CD4-positive, alpha-beta T cell treated with Interleukin-17A for 4 hours (primary cell): ENCODE measurements around the gene COL19A1.
"Not testable (repeated sequence)": the region's sequence is repeated elsewhere in the genome, so short reads cannot be mapped to it uniquely, and the experiment has no call there.

Experiments used
- DNase-seq: peaks from one replicate; pipeline ENCODE4 v3.0.0-alpha.2; 2020; ENCODE audit warnings: mixed read lengths

COL19A1 gene

DNA sequence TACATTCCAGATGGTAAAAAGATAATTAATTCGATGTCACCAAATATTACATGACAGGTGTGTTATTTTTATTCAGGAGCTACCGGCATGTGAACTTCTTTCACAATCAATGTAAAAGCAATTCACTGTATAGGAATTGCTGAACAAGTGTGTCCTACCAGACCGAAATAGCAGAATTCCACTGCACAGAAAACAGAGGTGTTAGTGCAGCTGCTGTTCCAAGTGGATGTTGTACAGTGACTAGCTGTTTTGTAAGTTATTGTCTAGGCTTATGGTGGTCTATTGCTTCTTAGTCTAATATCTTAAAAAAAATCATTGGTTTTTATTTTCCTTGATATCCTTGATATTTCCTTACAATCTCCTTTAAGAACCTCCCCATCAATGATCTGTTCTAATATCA lies 107.4 kb downstream of the COL19A1 start:
- DNase-seq, result no peak

- DNase-seq, result no peak
Measured at GRCh38 chr6:69974193-69974592, 107.8 kb downstream of the COL19A1 start.

DNA sequence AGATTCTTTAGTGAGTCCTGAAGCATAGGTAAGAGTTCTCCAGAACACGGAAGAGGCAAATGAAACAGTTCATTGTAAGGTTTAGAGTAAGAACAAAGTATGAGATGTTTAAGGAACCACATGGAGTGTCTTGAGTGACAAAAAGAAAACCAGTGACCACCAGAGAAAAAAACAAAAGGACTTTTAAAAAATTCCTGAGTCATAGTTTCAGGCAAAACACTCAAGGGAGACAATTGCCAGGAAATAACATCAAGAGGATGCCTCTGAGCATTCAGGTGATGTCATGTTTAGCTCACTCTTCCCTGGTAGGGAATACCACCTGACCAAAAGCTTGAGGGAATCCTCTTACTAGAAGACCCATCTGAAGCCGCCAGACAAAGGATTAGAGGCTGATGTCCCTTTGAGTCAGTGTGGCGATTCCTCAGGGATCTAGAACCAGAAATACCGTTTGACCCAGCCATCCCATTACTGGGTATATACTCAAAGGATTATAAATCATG lies 110.3 kb downstream of the COL19A1 start:
- DNase-seq, result no peak

DNA sequence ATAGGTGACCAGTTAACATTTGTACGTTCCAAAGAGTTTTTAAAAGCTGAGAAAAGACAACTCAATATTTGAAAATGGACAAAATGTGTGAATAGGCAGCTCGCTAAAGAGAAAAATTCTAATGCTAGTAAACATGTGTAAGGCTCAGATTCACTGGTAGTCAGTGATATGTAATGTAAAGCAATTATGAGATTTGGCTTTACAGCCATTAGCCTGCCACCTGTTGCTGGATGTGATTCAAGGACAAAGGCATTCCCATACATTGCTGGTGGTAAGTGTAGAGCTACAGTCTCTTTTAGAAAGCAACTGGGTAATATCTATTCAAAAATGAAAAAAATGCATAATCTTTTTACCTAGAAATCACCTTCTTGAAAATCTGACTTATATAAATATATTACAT lies 114.3 kb downstream of the COL19A1 start:
- DNase-seq, result no peak

GRCh38 chr6:69984506-69984905 lies 118.2 kb downstream of the COL19A1 start:
- DNase-seq, result no peak

DNA sequence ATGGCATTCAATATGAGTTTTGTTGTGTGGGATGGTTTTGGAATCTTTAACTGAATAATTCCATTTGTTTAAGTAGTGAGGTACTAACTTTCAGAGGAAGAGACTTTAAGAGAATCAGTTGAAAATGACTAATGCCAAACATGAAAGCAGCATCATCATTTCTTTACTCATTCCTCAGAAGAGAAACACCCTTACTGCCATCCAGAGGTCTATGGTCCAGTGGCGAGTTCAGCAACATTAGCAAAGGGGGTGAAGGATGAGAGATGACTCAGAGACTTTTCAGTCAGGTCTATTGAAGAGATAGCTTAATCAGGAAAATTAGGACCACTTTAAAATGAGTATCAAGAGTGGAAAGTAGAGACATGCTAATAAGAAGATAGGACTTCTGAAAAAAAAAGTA lies 118.8 kb downstream of the COL19A1 start:
- DNase-seq, result no peak

DNA sequence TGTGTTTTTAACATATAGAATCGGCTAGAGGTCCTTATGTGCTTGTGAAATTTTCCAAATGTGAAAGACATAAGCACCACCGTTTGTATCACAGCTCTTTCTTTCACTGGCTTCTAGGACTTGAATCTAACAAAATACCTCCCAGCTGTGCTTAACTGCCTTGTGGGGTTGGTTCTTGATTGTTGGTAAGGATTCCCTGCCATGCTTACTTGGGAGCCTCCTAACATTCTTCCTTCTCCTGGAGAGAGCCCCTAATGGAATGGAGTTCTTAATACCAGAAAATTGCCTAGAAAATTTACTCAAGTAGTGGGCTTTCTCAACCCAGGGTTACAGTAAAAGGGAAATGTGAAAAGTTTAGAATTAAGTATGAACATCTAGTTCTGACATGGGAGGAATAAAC lies 121.2 kb downstream of the COL19A1 start:
- DNase-seq, result no peak

DNA sequence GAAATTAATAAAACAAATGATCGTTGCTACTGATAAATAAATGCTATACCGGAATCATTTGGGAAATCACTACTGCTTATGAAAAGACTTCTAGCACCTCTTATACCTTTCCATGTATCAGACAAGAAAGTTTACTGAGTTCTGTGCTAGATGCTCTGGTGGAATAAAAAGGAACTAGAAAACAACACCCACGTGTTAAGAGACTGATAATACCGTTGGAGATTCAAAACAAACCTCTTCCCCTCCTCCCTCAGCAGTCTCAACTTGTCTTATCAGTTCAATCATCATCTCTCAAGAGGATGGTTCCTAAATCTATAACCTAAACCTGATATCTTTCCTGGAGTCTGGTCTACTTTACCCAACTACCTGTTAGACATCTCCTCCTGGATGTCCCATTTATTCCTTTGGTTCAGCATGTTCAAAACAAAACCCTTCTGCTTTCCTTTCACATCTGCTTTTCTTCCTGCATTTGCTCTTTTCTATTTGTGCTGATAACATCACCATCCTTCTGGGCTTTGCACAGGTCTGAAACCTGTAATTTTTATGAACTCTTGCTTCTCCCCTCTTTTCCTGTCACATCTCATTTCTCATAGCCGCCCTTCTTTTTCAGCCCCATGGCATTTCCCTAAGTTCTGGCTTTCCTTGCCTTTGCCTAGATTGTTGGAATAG lies 122.2 kb downstream of the COL19A1 start:
- no peak for DNase-seq

DNA sequence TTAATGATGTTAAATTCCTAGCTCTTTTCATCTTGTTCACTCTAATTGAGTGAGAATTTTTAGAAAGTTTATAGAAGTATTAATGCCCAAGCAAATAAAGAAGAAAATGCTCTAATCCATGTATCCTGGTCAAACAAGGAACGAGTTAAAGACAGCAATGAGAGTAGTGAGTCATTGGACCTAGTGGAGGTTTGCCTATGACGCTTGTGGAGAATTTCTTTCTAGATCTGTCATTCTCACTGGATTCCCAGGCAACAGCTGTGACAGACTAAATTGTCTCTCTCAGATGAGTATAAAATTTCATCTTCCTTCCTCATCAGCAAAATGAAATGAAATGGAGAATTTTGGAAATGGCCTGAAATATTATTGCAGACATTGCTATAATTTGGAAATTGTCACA lies 127.9 kb downstream of the COL19A1 start:
- no peak for DNase-seq

DNA sequence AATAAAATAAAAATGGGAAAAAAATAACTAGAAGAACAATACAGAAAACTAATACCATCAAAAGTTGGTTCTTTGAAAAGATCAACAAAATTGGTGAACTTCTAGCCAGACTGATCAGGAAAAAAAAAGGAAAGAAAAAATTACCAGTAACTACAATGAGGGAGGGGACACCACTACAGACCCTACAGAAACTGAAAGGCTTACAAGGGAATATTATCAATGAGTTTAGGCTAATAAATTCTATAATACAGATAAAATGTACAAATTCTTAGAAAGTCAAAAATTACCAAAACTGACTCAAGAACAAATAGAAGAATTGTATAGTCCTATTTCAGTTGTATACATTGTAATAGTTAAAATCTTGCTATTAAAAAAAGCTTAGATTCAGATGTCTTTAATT lies 141.8 kb downstream of the COL19A1 start:
- no peak for DNase-seq

DNA sequence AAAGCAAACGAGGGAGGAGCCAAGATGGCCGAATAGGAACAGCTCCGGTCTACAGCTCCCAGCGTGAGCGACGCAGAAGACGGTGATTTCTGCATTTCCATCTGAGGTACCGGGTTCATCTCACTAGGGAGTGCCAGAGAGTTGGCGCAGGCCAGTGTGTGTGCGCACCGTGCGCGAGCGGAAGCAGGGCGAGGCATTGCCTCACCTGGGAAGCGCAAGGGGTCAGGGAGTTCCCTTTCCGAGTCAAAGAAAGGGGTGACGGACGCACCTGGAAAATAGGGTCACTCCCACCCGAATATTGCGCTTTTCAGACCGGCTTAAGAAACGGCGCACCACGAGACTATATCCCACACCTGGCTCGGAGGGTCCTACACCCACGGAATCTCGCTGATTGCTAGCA lies 144.0 kb downstream of the COL19A1 start:
- DNase-seq, result not testable (repeated sequence)

DNA sequence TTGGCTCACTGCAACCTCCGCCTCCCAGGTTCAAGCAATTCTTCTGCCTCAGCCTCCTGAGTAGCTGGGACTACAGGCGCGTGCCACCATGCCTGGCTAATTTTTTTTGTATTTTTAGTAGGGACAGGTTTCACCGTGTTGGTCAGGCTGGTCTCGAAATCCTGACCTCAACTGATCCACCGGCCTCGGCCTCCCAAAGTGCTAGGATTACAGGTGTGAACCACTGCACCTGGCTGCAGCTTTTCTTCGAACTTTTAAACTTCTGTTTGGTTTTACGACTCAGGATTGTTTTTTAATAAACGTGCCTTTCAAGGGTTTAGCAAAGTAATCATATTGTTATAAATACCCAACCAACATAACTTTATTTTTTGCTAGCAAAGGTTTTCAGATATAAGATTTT lies 156.8 kb downstream of the COL19A1 start:
- not testable (repeated sequence) for DNase-seq

DNA sequence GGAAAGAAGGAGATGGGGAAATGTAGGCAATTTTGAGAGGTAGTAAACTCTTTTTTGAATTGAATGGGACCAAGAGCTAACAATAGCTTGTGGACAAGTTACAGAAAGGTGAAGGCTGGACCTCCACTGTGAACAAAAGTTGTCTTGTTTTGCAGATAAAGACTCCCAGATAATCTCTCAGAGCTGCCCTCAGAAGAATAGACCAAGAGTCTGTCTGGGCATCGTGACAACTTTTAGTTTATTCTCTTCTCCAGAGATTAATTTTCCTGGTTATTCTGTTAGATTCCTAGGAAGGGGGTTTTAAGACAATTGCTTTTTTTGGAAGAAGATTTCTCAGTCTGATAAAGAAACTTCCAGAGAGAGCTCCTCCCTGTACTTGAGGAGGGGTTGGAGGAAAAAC lies 161.9 kb downstream of the COL19A1 start:
- DNase-seq, result no peak

GRCh38 chr6:70028926-70029325 lies 162.6 kb downstream of the COL19A1 start:
- no peak for DNase-seq

DNA sequence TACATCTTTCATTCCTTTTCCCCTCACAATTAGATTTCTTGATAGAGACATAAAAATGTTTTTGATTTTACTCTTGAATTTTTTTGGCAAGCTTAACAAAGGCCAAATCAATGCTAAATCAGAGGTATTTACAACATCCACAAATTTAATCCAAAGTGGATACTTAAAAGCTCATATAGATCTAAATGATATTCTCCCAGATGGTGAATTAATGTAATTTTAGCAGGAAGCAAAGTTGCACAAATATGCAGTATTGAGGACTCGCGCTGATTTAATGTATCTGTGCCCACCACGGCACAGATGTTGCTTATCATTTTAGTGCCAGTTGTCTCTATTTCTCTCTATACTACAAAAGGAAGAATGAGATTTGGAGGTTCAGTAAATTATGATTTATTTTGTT lies 167.4 kb downstream of the COL19A1 start:
- no peak for DNase-seq

GRCh38 chr6:70037445-70037844 lies 171.1 kb downstream of the COL19A1 start:
- no peak for DNase-seq

- no peak for DNase-seq
Measured at GRCh38 chr6:70040766-70041165, 174.4 kb downstream of the COL19A1 start.

GRCh38 chr6:70041411-70041810 lies 175.1 kb downstream of the COL19A1 start:
- DNase-seq, result no peak

- DNase-seq, result no peak
Measured at GRCh38 chr6:70045413-70045812, 179.1 kb downstream of the COL19A1 start.

DNA sequence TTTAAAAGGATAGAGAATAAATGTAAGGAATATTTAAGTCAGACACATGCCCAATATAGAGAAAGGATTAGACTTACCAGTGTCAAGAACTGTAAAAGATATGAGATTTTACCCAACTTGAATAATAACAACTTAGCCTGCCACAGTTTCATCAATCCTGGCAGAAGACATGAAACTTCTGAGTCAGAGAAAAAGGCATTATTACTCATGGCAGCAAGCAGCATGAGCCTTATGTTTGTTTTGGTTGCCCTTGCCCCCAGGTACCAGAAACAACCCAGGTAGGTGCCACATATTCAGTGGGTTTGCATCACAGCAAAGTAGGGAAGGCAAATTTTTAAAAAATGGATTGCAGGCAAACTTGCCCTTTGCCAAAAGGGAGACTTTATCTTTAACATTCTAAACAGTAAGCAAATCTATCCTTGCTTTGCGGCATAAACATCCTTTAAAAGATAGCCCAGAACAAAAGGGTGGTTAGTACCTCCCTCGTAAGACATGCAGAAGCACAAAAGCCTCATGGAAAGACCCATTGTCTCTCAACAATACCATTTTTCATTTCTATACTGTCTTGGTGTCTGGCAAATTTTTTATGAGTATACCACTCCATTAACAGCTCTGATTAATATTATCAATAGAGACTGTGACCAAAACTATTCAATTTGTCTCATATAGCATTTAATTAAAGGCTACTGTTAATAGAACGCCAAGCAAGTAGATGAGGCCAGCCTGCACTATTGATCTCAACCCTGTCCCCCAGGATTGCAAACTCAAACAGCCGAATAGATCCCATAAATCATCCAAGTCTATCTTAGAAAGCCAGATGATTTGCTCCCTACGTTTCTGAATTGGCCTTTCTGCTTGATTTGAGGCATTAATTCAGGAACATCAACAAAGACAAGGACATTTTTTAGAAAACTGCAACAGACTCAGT lies 185.1 kb downstream of the COL19A1 start:
- DNase-seq, result no peak

GRCh38 chr6:70059039-70059719 lies 192.8 kb downstream of the COL19A1 start:
- DNase-seq, result no peak

DNA sequence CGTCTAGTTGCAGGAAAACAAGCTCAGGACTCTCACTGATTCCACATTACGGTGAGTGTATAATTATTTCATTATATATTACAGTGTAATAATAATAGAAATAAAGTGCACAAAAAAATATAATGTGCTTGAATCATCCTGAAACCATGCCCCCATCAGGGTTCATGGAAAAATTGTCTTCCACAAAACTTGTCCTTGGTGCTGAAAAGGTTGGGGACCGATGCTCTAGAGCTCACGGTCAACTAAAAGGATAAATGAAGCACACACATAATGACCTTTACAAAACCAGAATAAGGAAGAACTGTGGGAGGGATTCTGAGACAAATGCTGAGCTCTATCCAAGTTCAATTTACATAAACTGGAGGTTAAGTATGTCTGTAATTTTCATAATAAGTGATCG lies 194.3 kb downstream of the COL19A1 start:
- no peak for DNase-seq

GRCh38 chr6:70061546-70061945 lies 195.2 kb downstream of the COL19A1 start:
- DNase-seq, result no peak

- DNase-seq, result no peak
Measured at GRCh38 chr6:70062010-70062409, 195.7 kb downstream of the COL19A1 start.
